ENCODE measurements around the gene RIC1. TPM values are rescaled to one million over a fixed set of nuclear protein-coding genes. Genes with fewer than 3 reads are reported as not detected.

RIC1 gene
- total and polyA plus RNA-seq, 9 of the 15 experiments (the other 6 are each of a cell fraction or from before 2014, with no cell fraction given) = 3.2 to 25.8 (median 15.0) TPM

DNA sequence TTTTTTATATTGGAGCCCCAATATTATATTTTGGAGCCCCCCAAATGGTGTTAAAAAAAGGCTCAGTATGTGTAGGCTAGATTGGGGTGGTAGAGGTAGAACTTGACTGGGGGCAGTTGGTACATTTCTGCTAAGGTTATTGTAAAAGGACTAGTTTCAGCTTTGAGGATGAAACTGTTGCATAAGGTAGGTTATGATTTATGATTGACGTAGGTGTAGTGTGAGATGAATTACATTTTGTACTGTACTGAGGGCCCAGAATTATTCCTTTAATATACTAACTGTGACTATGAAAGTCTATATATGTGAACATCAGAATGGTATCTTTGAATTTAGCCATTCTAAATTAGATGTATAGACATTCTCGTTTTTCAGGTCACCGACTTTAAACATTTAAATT is 3.6 kb downstream of the RIC1 start (continued):
- TF ChIP-seq, protein P1, sequence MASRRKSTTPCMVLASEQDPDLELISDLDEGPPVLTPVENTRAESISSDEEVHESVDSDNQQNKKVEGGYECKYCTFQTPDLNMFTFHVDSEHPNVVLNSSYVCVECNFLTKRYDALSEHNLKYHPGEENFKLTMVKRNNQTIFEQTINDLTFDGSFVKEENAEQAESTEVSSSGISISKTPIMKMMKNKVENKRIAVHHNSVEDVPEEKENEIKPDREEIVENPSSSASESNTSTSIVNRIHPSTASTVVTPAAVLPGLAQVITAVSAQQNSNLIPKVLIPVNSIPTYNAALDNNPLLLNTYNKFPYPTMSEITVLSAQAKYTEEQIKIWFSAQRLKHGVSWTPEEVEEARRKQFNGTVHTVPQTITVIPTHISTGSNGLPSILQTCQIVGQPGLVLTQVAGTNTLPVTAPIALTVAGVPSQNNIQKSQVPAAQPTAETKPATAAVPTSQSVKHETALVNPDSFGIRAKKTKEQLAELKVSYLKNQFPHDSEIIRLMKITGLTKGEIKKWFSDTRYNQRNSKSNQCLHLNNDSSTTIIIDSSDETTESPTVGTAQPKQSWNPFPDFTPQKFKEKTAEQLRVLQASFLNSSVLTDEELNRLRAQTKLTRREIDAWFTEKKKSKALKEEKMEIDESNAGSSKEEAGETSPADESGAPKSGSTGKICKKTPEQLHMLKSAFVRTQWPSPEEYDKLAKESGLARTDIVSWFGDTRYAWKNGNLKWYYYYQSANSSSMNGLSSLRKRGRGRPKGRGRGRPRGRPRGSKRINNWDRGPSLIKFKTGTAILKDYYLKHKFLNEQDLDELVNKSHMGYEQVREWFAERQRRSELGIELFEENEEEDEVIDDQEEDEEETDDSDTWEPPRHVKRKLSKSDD (conservative IDR thresholded peaks at IDR 0.05; ENCODE audit: low read length) = no peak
- no peak for TF ChIP-seq LARP7 (IDR thresholded peaks at IDR 0.05)
- TF ChIP-seq CEBPB (tag; IDR thresholded peaks at IDR 0.05) = 0 out of 2 replicates have a peak, but pooled peaks have one; percentile 7
- TF ChIP-seq, protein P2, sequence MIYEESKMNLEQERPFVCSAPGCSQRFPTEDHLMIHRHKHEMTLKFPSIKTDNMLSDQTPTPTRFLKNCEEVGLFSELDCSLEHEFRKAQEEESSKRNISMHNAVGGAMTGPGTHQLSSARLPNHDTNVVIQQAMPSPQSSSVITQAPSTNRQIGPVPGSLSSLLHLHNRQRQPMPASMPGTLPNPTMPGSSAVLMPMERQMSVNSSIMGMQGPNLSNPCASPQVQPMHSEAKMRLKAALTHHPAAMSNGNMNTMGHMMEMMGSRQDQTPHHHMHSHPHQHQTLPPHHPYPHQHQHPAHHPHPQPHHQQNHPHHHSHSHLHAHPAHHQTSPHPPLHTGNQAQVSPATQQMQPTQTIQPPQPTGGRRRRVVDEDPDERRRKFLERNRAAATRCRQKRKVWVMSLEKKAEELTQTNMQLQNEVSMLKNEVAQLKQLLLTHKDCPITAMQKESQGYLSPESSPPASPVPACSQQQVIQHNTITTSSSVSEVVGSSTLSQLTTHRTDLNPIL (CRISPR knock-in tag; IDR thresholded peaks at IDR 0.05) = no peak
- TF ChIP-seq, protein P3, sequence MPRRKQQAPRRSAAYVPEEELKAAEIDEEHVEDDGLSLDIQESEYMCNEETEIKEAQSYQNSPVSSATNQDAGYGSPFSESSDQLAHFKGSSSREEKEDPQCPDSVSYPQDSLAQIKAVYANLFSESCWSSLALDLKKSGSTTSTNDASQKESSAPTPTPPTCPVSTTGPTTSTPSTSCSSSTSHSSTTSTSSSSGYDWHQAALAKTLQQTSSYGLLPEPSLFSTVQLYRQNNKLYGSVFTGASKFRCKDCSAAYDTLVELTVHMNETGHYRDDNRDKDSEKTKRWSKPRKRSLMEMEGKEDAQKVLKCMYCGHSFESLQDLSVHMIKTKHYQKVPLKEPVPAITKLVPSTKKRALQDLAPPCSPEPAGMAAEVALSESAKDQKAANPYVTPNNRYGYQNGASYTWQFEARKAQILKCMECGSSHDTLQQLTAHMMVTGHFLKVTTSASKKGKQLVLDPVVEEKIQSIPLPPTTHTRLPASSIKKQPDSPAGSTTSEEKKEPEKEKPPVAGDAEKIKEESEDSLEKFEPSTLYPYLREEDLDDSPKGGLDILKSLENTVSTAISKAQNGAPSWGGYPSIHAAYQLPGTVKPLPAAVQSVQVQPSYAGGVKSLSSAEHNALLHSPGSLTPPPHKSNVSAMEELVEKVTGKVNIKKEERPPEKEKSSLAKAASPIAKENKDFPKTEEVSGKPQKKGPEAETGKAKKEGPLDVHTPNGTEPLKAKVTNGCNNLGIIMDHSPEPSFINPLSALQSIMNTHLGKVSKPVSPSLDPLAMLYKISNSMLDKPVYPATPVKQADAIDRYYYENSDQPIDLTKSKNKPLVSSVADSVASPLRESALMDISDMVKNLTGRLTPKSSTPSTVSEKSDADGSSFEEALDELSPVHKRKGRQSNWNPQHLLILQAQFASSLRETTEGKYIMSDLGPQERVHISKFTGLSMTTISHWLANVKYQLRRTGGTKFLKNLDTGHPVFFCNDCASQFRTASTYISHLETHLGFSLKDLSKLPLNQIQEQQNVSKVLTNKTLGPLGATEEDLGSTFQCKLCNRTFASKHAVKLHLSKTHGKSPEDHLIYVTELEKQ (CRISPR knock-in tag; IDR thresholded peaks at IDR 0.05) = no peak
- TF ChIP-seq MEIS2 (IDR thresholded peaks at IDR 0.05; ENCODE audit: partially characterized antibody) = peak; percentile 61
